Small intestine (tissue), 16 donors: ENCODE results near the gene PTCD1. TPM values are rescaled to one million over a fixed set of nuclear protein-coding genes. Genes with fewer than 3 reads are reported as not detected.

Experiments
- DNase-seq, 2 donors: peaks; one replicate each; pipeline versions ENCODE4 v3.0.0 to v3.0.0-alpha.2; 2013
- FAIRE-seq: peaks from 2 replicates; lab custom pipeline; 2012; peaks lifted over from hg19 to GRCh38; lab: Jason Lieb, UNC
- H3K27ac ChIP-seq, 3 donors: one replicate each; pipeline ENCODE4 v1.5.1; 2013; ENCODE audit warnings: low read length in 2 of 3, mild to moderate bottlenecking in 2 of 3, control low read depth in 1 of 3, inconsistent platforms in 1 of 3, low read depth in 1 of 3, moderate library complexity in 1 of 3
- H3K27me3 ChIP-seq, 3 donors: one replicate each; pipeline ENCODE4 v1.6.1; 2013; ENCODE audit warnings: low read length in 3 of 3, inconsistent platforms in 1 of 3; ENCODE audit not compliant: control insufficient read depth in 3 of 3, insufficient read depth in 3 of 3
- H3K36me3 ChIP-seq, 3 donors: one replicate each; pipeline ENCODE4 v1.6.1; 2013; ENCODE audit warnings: low read length in 3 of 3, inconsistent platforms in 1 of 3, low read depth in 1 of 3, mild to moderate bottlenecking in 1 of 3, moderate library complexity in 1 of 3; ENCODE audit not compliant: control insufficient read depth in 3 of 3, insufficient read depth in 2 of 3
- H3K4me1 ChIP-seq, 3 donors: one replicate each; pipeline ENCODE4 v1.6.1; 2013; ENCODE audit warnings: low read length in 2 of 3, inconsistent platforms in 1 of 3, low read depth in 1 of 3, mild to moderate bottlenecking in 1 of 3, moderate library complexity in 1 of 3; ENCODE audit not compliant: control insufficient read depth in 3 of 3, insufficient read depth in 2 of 3
- H3K4me3 ChIP-seq, 3 donors: one replicate each; pipeline ENCODE4 v1.5.1; 2013; ENCODE audit warnings: low read length in 3 of 3, control low read depth in 1 of 3, inconsistent platforms in 1 of 3, low read depth in 1 of 3, mild to moderate bottlenecking in 1 of 3, moderate library complexity in 1 of 3
- H3K9me3 ChIP-seq, 2 donors: one replicate each; pipeline ENCODE4 v1.6.1; 2013; ENCODE audit warnings: low read depth in 1 of 2, low read length in 1 of 2; ENCODE audit not compliant: control insufficient read depth in 2 of 2, insufficient read depth in 1 of 2
- WGBS, 3 donors: extraction: QIAGEN DNeasy Blood & Tissue Kit; methylation state at CpG; one replicate each; pipeline ENCODE4 v1.1.7; 2013; 5-methylcytosine and 5-hydroxymethylcytosine counted together
- long read RNA-seq, 10 donors: transcript quantifications; one replicate each; lab custom pipeline, GENCODE V29; 2026
- polyA plus RNA-seq, 4 donors: library from polyadenylated mRNA; stranded (reverse) in 3 of 4; unstranded in 1 of 4; fragments of 200-250 nt in 3 of 4; fragments of 120-200 nt in 1 of 4; gene quantifications; one replicate each; pipeline versions ENCODE4 v1.2.1 to v1.2.3, GENCODE V29; 2013
- donor health status: healthy with polysubstance abuse.
- donor health status: control.
- donor health status: control.
- donor health status: Bipolar disorder and iron deficiency.
- donor health status: healthy.

Gene PTCD1
- 1 to 10 TPM; 2.7 to 4.8 (median 3.9) TPM for polyA plus RNA-seq
- long read RNA-seq, donor 1, full-length matches to known transcripts, result 5 of 5 reads
- long read RNA-seq, donor 1, partial matches to known transcripts, result 0 of 5 reads
- long read RNA-seq, donor 1, other reads (novel, unspliced or antisense), result 0 of 5 reads
- long read RNA-seq, donor 2, full-length matches to known transcripts, result 1 of 1 reads
- long read RNA-seq, donor 2, partial matches to known transcripts, result 0 of 1 reads
- long read RNA-seq, donor 2, other reads (novel, unspliced or antisense), result 0 of 1 reads
- long read RNA-seq, donor 3, result 0 reads
- long read RNA-seq, donor 4, result 0 reads
- long read RNA-seq, donor 5, result 0 reads
- long read RNA-seq, donor 6, full-length matches to known transcripts, result 1 of 1 reads
- long read RNA-seq, donor 6, partial matches to known transcripts, result 0 of 1 reads
- long read RNA-seq, donor 6, other reads (novel, unspliced or antisense), result 0 of 1 reads
- long read RNA-seq, donor 7, full-length matches to known transcripts, result 1 of 1 reads
- long read RNA-seq, donor 7, partial matches to known transcripts, result 0 of 1 reads
- long read RNA-seq, donor 7, other reads (novel, unspliced or antisense), result 0 of 1 reads
- long read RNA-seq, donor 8, result 0 reads
- long read RNA-seq, donor 9, result 0 reads
- long read RNA-seq, donor 10, full-length matches to known transcripts, result 1 of 1 reads
- long read RNA-seq, donor 10, partial matches to known transcripts, result 0 of 1 reads
- long read RNA-seq, donor 10, other reads (novel, unspliced or antisense), result 0 of 1 reads

GRCh38 chr7:99438573-99439480 is at the start of gene PTCD1, which contains the start of gene CPSF4:
PTCD1 (minus strand) TSS chr7:99438798; CDS start chr7:99435242, 3,556 bp downstream.
CPSF4 (plus strand) TSS chr7:99438943; CDS start chr7:99439083, 140 bp downstream.
- H3K4me3 ChIP-seq, result peak within 1 kb of the TSS; percentile 88 to 100 (median 88)
- no peaks in the 10 kb centered on the region for H3K27me3 ChIP-seq
- H3K36me3 ChIP-seq, result peaks cover 3 to 40% (median 6%) of the 10 kb centered on the region in 3 donors
- WGBS, 3 donors, result 0% methylated on average over 68 to 89 of the region's 89 CpGs
- FAIRE-seq (no peak), DNase-seq (peak; percentile 94 to 98)
- H3K9me3 ChIP-seq, result no peaks in the 10 kb centered on the region
- H3K4me1 ChIP-seq, result peaks cover 3 to 12% (median 4%) of the 10 kb centered on the region in 3 donors
- H3K27ac ChIP-seq, result peak within 1 kb of the TSS; percentile 27 to 85 (median 84)

GRCh38 chr7:99485094-99485493 is 46.5 kb upstream of the PTCD1 start:
- WGBS, 3 donors, result 86 to 94% (median 92%) methylated on average over 5 of the region's 5 CpGs
- Histone ChIP-seq H3K36me3 (peaks cover 3 to 26% (median 5%) of the 10 kb centered on the region in 3 donors), H3K4me1 (no peaks in the 10 kb centered on the region), H3K27me3 (no peaks in the 10 kb centered on the region), H3K4me3 (no peak overlapping the region), H3K27ac (no peak overlapping the region), H3K9me3 (peaks cover 0 to 5% of the 10 kb centered on the region in 2 donors)
- DNase-seq (no peak), FAIRE-seq (no peak)

- peaks cover 0 to 2% (median 1%) of the 10 kb centered on the region in 3 donors for H3K4me1 ChIP-seq
- 73 to 84% (median 76%) methylated on average over 15 of the region's 15 CpGs for WGBS, 3 donors
- peaks cover 6 to 52% (median 7%) of the 10 kb centered on the region in 3 donors for H3K36me3 ChIP-seq
- DNase-seq (no peak), FAIRE-seq (no peak)
- H3K27ac ChIP-seq, result no peak overlapping the region
- H3K27me3 ChIP-seq, result no peaks in the 10 kb centered on the region
- no peaks in the 10 kb centered on the region for H3K9me3 ChIP-seq
- H3K4me3 ChIP-seq, result no peak overlapping the region
Observed at GRCh38 chr7:99478464-99479440, 40.2 kb upstream of the PTCD1 start.

GRCh38 chr7:99476107-99476506 is 37.5 kb upstream of the PTCD1 start:
- DNase-seq (no peak), FAIRE-seq (no peak)
- H3K9me3 ChIP-seq, result no peaks in the 10 kb centered on the region
- H3K27ac ChIP-seq, result no peak overlapping the region
- no peak overlapping the region for H3K4me3 ChIP-seq
- no peaks in the 10 kb centered on the region for H3K27me3 ChIP-seq
- 84 to 88% (median 86%) methylated on average over 5 of the region's 5 CpGs for WGBS, 3 donors
- H3K36me3 ChIP-seq, result peaks cover 4 to 40% (median 6%) of the 10 kb centered on the region in 3 donors
- peaks cover 0 to 3% (median 2%) of the 10 kb centered on the region in 3 donors for H3K4me1 ChIP-seq

- Histone ChIP-seq H3K4me3 (peak overlapping the region; percentile 76 to 91 (median 87)), H3K27me3 (peaks cover 0 to 3% (median 0%) of the 10 kb centered on the region in 3 donors), H3K4me1 (peaks cover 0 to 3% (median 2%) of the 10 kb centered on the region in 3 donors), H3K9me3 (no peaks in the 10 kb centered on the region), H3K36me3 (peaks cover 0 to 21% (median 1%) of the 10 kb centered on the region in 3 donors), H3K27ac (peak overlapping the region in 2 of 3 donors; percentile 77 to 92)
- DNase-seq, result peak; percentile 77 to 81
- FAIRE-seq, result no peak
- WGBS, 3 donors, result 1% methylated on average over 7 of the region's 7 CpGs
Observed at GRCh38 chr7:99473315-99473596, 34.7 kb upstream of the PTCD1 start.

- Histone ChIP-seq H3K36me3 (peaks cover 0 to 18% (median 1%) of the 10 kb centered on the region in 3 donors), H3K9me3 (no peaks in the 10 kb centered on the region), H3K4me1 (peaks cover 0 to 3% (median 2%) of the 10 kb centered on the region in 3 donors), H3K27me3 (peaks cover 0 to 3% (median 0%) of the 10 kb centered on the region in 3 donors), H3K27ac (peak within 1 kb of the TSS; percentile 77 to 92 (median 79)), H3K4me3 (peak within 1 kb of the TSS; percentile 76 to 91 (median 87))
- FAIRE-seq, result no peak
- peak; percentile 98 for DNase-seq
- WGBS, 3 donors, result 0 to 1% (median 0%) methylated on average over 54 to 56 of the region's 56 CpGs
Observed at GRCh38 chr7:99472561-99473314, 34.1 kb upstream of the PTCD1 start, which contains the start of gene ZNF789. ZNF789 (plus strand) TSS chr7:99472890; CDS start chr7:99476457, 3,567 bp downstream.
